ENCODE data around the gene HMCN1.

DNA sequence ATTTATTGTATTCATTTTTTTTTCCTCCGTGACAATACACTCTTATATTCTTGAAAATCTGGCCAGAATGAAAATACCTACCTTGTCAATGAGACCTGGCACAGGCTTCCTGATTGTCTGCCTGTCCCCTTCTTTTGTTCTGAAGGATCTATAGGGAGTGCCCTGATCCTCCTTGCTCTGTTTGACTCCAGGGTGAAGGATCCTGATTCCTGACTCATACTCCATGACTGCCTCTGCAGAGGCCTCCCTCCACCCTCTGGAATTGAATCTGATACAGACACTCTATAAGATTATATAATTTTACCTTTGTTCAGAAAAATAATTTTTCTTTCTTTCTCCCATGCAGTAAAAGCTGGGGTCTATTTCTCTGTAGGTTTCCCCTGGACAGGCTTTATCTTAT is 116.2 kb downstream of the HMCN1 start:
- no peak for TF ChIP-seq POLR2A (IDR thresholded peaks at IDR 0.05; ENCODE audit: low read length)
- TF ChIP-seq GATA1 (IDR thresholded peaks at IDR 0.05; ENCODE audit: low read depth, low read length), result no peak
